ENCODE data around the gene STT3A. TPM values are rescaled to one million over a fixed set of nuclear protein-coding genes. Genes with fewer than 3 reads are reported as not detected.

STT3A gene
- polyA plus RNA-seq, 4 donors = 192 to 228 (median 210) TPM

DNA sequence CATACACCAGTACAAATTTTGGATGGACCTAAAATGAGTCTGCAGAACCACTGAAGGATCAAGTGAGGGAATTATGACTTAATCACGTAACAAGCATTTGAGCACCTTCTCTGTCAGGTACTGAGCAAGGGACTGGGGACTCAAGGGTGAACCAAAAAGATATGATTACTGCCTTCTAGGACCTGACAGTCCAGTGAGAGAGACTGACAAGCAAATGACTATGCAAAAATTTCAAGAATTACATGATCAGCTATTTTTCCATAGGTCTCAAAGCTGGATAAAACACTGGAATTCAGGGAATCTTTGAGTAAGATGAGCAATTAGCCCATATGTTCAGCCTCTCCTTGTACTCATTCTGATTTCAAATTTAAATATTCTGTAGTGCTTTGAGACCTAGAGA lies 5.2 kb upstream of the STT3A start:
- DNase-seq (ENCODE audit: low read depth in 4 of 4, low spot score in 3 of 4) = no peak

- no peak for DNase-seq (ENCODE audit: low read depth in 4 of 4, low spot score in 3 of 4)
These were observed 4.1 kb upstream of the STT3A start for GRCh38 chr11:125588505-125588904.

- DNase-seq (ENCODE audit: low read depth in 4 of 4, low spot score in 3 of 4) = peak in 3 of 4 donors; percentile 28 to 52 (median 33)
These were observed 875 bp upstream of the STT3A start for GRCh38 chr11:125591649-125592304.

GRCh38 chr11:125593114-125593820 lies 615 bp downstream of the STT3A start:
- peak in 1 of 4 donors; percentile 15 for DNase-seq (ENCODE audit: low read depth in 4 of 4, low spot score in 3 of 4)

GRCh38 chr11:125594958-125595357 lies 2.3 kb downstream of the STT3A start:
- DNase-seq (ENCODE audit: low read depth in 4 of 4, low spot score in 3 of 4) = no peak

DNA sequence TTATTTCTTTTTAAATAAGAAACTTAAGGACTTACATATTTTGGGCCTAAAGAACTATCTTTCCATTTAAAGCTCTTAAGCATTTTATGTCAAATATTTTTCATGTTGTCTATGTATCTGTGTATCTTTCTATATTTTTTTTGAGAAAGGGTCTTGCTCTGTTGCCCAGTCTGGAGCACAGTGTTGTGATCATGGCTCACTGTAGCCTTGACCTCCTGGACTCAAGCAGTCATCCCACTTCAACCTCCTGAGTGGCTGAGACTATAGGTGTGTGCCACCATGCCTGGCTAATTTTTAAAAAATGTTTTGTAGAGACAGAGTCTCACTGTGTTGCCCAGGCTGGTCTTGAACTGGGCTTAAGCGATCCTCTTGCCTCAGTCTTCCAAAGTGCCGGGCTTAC lies 8.0 kb downstream of the STT3A start:
- no peak for DNase-seq (ENCODE audit: low read depth in 4 of 4, low spot score in 3 of 4)

GRCh38 chr11:125603207-125603606 lies 10.6 kb downstream of the STT3A start:
- no peak for DNase-seq (ENCODE audit: low read depth in 4 of 4, low spot score in 3 of 4)

DNA sequence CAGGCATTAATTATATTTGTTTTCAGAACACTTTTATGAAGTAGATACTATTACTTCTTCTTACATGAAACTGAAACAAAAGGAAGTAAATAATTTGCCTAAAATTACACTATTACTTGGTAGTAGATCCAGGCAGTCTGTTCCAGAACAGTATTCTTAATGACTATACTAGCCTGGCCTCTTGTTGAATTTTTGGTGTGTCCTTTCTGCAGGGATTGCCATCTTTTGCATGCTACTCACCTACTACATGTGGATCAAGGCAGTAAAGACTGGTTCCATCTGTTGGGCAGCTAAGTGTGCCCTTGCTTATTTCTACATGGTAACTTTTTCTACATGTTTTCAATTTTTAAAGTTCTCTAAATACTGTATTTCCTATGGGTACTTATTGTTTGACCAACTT lies 12.8 kb downstream of the STT3A start:
- no peak for DNase-seq (ENCODE audit: low read depth in 4 of 4, low spot score in 3 of 4)

GRCh38 chr11:125609545-125609944 lies 16.9 kb downstream of the STT3A start:
- DNase-seq (ENCODE audit: low read depth in 4 of 4, low spot score in 3 of 4) = no peak

- DNase-seq (ENCODE audit: low read depth in 4 of 4, low spot score in 3 of 4) = no peak
These were observed 25.7 kb downstream of the STT3A start for GRCh38 chr11:125618383-125618782.

DNA sequence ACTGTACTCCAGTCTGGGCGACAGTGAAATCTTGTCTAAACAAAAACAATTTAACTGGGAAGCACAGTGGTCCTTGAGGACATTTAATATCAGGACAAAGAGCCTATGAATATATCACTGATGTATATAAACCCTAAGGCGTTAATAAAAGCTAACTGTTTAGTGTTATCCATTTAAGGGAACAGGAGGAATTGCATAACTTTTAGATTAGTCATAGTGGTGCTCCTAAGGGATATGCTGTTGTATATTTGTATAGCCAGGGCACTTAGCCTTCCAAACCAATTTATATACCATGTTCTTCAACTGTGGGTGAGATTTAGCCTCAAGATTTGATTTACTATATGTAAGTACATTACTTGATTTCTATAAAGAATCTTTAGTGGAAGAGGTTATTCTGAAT lies 29.3 kb downstream of the STT3A start:
- no peak for DNase-seq (ENCODE audit: low read depth in 4 of 4, low spot score in 3 of 4)

- DNase-seq (ENCODE audit: low read depth in 4 of 4, low spot score in 3 of 4) = no peak
These were observed 30.4 kb downstream of the STT3A start for GRCh38 chr11:125623064-125623463.

- DNase-seq (ENCODE audit: low read depth in 4 of 4, low spot score in 3 of 4) = no peak
These were observed 32.1 kb downstream of the STT3A start, which contains the start of gene CHEK1 for GRCh38 chr11:125624756-125625213. Gene CHEK1 (plus strand): TSS chr11:125625163. CDS start chr11:125626769, 1,606 bp downstream.

DNA sequence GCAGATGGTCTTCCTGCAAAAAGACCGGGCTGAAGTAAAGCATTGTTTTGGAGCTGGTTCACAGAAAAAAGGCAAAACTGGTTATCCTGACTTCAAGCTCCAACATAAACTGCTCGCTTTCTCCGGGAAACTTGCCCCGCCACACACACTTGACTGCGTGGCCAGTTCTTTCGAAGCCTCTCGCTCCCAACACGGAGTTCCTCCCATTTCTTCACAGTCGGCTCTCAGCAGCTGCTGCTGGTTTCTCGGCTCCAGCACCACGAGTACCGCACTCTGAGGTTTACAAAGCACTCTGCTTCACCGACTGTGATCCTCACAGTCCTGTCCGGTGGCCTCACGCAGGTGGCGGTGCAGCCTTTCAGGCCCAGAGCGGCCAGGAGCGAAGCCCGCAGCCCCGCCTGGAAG lies 32.6 kb downstream of the STT3A start:
- DNase-seq (ENCODE audit: low read depth in 4 of 4, low spot score in 3 of 4) = no peak

DNA sequence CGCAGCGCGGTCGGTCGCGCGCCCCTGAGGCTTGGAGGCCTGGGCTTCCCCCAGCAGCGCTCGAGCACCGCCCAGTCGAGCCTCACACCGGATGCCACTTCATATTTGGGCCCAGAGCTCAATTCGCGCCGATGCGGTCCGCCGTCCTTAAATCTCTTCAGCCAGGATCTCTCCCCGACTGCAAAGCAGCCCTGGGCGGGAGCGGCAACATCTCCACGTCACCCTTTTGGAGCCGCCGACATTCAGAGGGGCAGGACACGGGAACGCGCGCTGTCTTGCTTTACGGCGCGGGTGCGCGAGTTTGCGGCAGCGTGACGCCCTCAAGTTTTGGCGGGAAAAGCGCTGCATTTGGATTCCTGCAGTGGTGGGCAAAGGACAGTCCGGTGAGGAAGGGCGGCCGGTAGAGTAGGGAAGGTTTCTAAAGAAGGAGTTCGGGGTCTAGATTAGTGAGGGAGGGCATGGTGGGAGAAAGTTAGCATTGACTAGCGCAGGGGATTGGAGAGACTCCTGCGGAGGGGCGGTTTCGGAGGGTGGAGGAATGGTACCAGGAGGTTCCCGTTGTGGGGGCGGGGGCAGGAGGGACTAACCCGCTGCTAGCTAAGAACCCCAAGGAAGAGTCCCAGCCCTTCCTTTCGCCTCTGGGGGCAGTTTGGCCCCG lies 33.1 kb downstream of the STT3A start:
- peak; percentile 90 to 96 (median 90) for DNase-seq (ENCODE audit: low read depth in 4 of 4, low spot score in 3 of 4)

DNA sequence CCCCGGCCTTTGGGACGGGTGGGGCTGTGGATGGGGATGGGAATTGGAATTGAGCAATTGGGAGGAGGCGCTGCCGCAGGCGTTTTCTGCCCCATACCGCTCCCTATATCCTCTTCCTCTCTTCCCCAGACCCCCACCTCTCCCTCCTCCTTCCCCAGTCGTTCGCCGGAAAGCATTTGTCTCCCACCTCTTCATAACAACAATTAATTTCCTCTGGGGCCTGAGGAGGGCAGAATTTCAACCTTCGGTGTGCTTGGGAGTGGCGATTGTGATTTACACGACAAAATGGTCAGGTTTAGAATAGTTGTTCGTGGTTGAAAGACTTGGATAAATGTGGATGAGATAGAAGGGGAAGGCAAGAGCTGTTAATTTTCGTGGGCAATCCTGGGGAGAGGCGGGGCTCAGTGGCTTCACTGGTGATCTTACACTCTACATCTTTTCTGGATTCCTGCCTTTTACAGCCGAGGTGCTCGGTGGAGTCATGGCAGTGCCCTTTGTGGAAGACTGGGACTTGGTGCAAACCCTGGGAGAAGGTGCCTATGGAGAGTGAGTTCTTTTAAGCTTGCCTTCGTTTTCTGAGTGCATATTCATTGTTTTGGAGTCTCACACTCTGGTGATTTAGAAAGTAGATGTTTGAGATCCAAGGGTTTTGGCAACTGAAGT lies 33.8 kb downstream of the STT3A start:
- peak; percentile 34 to 37 (median 36) for DNase-seq (ENCODE audit: low read depth in 4 of 4, low spot score in 3 of 4)

- no peak for DNase-seq (ENCODE audit: low read depth in 4 of 4, low spot score in 3 of 4)
These were observed 34.7 kb downstream of the STT3A start for GRCh38 chr11:125627236-125627910.

DNA sequence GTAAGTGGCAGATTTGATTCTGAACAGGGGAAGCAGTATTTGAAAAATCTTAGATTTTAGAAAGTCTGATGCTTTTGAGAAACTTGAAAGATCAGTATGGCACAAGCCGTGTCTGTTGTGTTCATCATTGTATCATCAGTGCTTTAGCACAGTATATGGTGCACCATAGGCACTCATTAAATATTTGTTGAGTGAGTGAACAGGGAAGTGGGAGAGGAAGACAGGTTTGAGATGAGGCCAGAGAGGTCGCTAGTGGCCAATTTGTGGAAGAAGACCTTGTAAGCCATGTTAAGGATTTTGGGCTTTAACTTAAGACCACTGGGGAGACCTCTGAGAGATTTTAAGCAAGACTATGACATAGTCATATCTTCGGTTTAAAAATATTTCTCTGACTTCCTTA lies 45.2 kb downstream of the STT3A start:
- no peak for DNase-seq (ENCODE audit: low read depth in 4 of 4, low spot score in 3 of 4)

- no peak for DNase-seq (ENCODE audit: low read depth in 4 of 4, low spot score in 3 of 4)
These were observed 45.7 kb downstream of the STT3A start for GRCh38 chr11:125638315-125638714.

- no peak for DNase-seq (ENCODE audit: low read depth in 4 of 4, low spot score in 3 of 4)
These were observed 53.2 kb downstream of the STT3A start for GRCh38 chr11:125645871-125646270.
